Measurements from ENCODE around the gene RAB11FIP3.

GRCh38 chr16:397736-398332 is 27.6 kb upstream of the RAB11FIP3 start:
- TF ChIP-seq RFX5 (IDR thresholded peaks at IDR 0.05; ENCODE audit: low read length), result no peak
- no peak for TF ChIP-seq REST (IDR thresholded peaks at IDR 0.05; ENCODE audit: low read depth, low read length)
- TF ChIP-seq CTCF (IDR thresholded peaks at IDR 0.05), result peak; percentile 38; the same call in 1 of the 2 replicates
